Ureter (tissue), 1 donor: ENCODE results near the gene PLCB4. TPM values are rescaled to one million over a fixed set of nuclear protein-coding genes. Genes with fewer than 3 reads are reported as not detected.

Experiments
- DNase-seq: peaks from one replicate; pipeline ENCODE4 v3.0.0-alpha.2; 2020; ENCODE audit warnings: low spot score
- total RNA-seq: library from RNA; stranded (reverse); gene quantifications from one replicate; pipeline ENCODE4 v1.2.4, GENCODE V29; 2023
- donor health status: DM: yes; HTN: yes; CAD: no.

PLCB4 gene
- total RNA-seq, 1 donor from 2014 or later, result 22.9 TPM

DNA sequence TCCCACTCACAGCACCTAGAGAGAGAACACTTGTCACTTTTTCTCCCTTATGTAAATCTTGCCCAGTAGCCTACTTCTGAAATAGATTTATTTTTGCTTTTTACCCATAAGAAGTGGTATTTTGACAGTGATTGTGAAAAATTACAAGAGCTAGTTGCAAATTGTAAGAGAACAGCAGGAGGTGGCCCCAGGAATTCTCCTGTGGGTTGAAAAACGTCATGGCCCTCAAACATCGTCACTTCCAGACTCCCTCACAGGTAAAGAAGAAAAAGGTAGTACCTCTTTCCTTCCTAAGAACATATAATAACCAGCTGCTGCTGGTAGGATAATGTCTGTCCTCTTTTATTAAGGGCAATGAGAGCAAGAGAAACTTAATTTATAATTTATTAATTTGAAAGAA is 376.0 kb downstream of the PLCB4 start:
- DNase-seq, result no peak

DNA sequence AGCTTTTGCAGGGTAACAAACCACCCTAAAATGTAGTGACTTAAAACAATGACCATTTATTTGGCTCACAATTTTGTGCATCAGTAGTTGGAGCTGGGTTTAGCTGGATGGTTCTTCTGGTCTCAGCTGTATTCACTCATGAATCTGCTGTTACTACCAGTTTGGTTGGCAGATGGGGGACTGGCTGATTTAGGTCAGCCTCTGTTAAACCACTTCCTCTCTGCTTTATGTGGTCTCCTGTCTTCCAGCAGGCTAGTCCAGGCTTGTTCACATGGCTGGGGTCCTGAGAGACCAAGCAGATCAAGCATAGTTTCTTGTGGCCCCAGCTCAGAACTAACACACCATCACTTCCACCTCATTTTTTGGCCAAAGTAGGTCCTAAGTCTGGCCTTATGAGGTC is 378.3 kb downstream of the PLCB4 start:
- DNase-seq, result no peak

DNA sequence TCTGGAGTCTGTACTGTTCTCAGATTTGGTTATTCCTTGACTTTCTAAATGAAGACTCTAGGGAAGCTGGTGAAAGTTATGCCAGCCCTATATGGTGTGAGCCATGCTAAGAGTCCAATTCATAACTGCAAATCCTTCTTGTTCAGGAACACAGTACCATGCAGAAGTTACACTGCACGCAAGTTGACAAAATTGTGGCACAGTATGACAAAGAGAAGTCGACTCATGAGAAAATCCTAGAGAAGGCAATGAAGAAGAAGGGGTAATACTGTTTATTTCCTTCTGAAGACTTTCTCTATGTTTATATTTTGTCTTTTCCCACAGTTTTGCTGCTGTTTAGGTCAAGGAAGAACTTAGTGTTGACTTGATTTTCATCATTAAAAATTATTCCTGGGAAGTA is 384.3 kb downstream of the PLCB4 start:
- DNase-seq, result no peak

DNA sequence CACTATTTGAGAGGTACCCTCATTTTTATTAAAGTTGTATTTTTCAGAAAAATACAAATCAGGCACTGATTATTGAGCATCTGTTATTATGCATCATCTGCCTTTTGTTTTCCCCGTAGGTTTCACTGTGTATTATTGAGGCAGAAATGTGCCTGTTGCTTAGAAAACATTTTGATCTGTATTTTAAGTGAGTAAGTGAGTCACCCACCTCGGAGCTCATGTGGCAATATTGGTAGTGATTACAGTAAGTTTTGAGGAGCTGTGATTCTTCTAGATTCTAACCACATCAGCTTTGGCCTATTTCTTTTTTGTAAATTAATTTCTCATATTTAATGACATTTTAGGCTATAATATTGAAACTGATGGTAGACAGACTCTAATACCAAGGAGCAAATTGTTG is 385.9 kb downstream of the PLCB4 start:
- DNase-seq, result no peak

DNA sequence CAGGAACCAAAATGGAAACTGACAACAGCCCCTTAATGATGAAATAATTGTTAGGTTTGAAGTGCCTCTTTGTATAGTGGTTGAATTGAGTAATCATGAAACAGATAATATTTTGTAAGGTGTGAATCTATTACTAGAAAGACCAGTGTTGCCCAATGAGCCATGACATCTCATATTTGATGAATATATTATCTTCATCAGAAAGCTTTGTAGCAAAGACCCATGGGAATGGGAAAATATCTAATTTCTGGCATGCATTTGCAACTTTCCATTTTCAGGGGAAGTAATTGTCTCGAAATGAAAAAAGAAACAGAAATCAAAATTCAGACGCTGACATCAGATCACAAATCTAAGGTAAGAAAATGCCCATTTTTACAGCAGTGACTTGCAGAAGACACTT is 388.2 kb downstream of the PLCB4 start:
- no peak for DNase-seq

DNA sequence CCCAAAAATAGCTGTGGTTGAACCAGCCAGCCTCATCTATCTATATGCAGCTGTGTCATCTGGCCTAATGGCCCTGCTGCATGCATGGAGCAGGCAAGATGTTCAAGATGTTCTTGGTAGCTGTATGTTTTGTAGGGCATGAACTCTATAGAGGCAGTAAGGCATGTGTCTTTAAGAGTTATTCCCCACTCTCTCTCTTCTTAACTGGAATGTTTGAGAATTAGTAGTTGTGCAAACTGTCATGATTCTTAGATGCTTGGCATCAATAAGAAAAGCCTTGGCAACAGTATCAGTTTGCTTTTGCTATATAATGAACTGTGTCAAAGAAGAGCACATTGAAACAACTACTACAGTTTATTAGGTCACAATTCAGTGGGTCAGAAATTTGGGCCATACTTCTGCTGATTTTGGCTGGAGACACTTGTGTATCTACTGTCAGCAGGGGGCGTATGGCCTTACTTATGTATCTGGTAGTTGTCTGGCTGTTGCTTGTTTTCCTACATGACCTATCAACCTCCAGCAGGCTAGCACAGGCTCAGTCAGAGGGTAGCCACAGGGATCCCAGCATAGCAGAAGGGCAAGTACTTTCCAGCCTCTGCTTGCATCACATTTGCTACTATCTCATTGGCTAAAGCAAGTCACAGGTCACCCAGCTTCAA is 389.4 kb downstream of the PLCB4 start:
- no peak for DNase-seq

DNA sequence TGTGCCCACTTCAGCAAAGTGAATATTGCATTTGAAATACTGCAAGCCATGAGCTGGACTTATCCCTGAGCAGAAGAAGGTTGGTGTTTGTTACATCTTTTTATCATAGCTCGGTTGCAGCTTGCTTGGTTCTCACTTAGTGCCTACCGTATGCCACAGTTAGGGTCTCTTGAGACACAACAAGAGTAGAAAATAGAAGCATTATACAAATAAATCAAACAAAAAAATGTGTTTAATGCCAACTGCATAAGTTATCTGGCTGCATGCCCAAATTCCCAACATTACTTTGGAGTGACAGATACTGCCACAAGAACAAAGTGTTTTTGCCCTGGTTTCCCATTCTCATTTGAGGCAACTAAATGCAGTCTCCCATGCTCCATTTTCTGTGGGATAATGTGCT is 391.6 kb downstream of the PLCB4 start:
- no peak for DNase-seq

DNA sequence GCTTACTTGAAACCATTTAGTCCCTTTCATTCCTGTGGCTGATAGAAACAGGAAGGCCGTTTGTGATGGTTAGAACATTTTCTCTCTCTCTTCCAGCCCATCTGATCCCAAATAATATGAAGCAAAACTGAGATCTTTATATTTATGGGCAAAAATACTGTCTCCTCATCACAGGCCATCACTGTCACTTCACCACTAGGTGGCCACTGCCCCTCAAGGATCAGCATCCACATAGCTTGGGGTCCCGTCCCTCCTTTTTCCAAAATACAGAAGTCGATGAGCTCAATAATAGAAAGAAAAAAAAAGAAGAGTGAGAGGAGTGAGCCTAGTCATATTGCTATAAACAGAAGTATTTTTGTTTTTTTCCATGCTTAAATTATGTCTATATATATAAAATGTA is 399.1 kb downstream of the PLCB4 start:
- no peak for DNase-seq

DNA sequence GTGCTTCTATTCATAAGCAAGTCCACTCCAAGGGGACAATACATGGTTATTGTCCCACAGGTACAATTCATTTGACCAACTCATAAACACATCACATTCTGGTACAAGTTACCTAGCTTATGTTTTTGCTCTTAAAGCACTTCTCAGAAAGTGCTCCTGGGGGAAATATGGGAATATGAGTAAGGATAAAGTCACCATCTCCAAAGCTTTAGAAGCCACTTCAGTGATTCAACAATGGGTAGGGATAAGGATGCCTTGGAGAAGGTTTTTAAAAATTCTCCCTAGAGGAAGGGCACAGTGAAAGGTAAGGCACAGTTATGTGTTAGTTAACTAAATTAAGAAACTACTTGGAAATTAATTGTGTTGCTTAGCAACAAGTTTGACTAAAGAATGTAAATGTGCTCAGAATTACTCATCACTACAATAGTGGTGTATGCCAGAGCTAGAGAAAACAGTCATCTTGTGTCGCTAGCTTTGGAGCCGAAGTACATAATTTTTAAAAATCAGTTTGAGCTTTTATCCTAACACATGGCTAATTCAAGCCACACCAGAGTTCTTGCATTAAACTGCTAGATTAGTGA is 406.0 kb downstream of the PLCB4 start:
- no peak for DNase-seq

DNA sequence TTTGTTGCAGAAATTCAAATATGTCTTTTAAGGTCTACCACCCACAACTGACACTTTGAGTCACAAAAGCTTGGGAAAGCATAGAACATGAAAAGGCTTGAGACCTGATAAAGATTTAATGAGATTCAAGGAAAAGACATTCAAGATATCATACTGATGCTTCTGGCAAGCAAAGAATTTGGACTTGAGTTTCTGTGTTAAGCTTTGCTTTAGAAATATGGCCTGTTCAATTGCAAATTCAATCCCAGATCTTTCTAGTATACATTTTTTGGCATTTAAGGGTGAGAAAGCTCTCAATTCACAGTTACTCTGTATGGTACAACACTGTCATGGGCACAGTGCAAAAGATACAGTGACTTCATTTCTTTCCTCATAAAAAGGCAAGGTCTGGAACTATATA is 406.6 kb downstream of the PLCB4 start:
- no peak for DNase-seq

DNA sequence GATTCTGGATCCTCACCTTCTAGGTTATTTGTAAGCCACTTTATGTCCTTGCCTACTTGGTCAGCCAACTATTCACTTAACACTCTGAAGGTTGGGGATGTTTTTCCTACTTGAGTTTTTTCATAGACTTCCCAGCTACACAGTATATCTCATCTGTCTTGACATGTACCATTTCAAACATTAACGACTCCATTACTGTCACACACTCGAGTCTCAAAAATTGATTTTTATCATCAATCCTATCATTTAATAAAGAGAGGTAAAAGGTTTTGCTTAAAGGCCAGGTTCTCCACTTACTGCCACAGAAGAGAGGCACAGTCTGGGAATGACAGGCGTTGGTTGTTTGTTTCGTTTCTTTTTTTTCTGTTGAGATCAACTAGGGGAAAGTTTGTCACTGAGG is 407.3 kb downstream of the PLCB4 start:
- DNase-seq, result no peak

DNA sequence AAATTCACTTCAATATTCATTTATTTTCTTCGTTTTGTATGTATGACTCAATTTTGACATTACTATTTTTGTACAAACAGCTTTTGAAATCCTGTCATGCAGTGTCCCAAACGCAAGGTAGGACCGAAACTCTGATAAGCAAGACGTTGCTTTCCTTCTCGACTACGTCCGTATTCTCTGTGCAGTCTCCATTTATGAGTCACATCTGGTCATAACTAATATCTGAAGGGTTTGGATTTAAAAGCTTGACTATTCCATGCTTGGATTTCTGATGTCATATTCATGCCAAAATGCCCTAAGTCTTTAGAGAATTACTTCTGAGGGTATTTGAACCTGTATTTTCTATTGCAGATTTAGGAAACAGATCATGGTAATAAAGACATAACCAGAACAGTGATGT is 407.8 kb downstream of the PLCB4 start:
- DNase-seq, result no peak

DNA sequence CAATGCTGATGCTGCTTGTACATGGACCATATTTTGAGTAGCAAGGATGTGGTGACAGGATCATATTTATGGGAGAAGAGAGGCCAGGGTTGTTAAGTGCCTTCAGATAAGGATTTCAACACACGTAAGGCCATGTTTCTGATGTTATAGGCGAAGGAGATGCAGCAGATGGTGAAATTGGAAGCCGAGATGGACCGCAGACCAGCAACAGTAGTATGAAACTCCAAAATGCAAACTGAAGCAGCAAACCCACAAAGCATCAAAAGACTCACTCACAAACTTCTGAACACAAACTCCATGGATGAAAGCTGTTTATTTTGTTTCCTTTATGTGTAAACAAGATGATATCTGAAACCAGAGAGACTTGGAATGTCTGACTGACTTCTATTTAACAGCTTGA is 409.9 kb downstream of the PLCB4 start:
- no peak for DNase-seq

DNA sequence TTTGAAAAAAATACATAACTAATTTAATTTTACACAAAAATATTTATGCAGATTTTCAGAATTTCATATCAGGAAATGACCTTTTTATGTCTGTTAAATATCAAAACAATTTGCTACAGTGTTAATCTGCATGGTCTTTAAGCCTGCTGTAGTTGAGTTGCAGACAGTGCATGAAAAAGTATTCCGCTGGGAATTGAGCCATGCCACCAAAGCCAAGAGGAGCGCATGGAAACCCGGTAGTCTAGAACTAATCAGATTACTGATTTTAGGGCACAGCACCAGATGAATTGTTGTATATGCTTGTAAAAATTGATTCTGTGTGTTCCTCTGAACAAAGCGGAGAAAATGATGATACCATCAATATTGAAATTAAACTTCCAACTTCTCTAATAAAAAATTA is 411.2 kb downstream of the PLCB4 start:
- DNase-seq, result no peak

DNA sequence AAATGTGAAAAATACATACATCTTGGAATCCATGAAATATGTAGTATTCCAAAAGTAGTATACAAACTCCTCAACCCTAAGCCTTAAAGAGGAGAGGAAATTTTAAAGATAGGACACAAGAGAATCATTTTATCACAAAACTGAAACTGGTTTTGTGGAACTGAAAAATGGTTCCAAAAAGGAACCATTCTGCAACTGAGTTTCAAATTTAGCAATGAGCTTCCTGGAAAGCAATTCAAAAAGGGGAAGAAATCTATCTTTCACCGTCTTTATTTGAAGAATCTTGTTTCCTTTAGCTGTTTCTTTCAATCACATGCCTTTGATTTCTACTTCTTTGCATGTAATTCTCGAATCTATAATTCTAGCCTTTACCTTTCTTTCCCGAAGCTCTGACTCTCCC is 413.3 kb downstream of the PLCB4 start:
- no peak for DNase-seq

DNA sequence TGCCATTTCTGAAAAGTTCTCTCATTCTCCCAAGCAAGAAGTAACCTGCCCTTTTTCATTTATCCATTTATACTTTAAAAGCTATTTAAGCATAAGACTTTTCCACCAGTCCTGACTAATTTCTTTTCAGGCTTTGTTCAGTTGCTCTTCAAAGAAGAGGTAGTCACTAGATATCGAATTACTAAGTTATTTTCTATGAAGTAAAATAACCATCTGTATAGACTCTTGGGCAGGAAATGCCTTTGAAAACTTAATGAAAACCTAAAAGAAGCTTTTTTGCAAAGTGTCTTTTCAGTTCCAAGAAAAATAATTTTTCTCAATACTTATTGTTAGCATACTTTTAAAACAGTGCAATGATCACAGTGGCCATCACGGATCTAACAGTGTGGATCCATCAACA is 414.2 kb downstream of the PLCB4 start:
- DNase-seq, result no peak

DNA sequence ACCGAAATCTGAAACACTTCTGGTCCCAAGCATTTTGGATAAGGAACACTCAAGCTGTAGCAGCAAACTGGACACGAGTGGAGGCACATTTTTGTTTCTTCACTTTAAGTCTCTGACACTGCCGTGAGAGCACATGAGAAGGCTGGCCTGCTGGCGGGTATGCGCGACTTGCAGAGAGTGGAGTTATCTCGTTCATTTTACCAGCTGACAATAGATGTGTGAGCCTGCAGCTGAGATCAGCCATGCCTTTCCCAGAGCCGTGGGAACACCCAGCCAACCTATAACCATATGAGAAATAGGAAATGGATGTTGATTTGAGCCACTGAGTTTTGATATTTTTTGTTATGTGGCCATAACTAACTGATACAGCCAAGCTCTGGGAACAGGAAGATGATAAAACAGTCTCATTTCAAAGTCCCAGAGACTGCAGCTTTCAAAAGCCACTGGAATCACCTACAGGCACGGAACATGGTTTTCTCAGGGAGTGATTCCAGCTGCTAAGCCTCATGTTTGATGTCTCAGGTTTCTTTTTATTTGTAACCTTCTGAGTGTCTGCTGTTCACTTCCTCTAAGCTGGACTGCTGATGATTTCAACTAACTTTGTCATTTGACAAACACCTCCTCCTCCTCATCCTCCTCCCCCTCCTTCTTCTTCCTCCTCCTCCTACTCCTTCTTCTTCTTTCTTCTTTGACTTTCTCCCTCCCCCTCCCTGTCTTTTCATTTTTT is 416.9 kb downstream of the PLCB4 start:
- DNase-seq, result no peak

DNA sequence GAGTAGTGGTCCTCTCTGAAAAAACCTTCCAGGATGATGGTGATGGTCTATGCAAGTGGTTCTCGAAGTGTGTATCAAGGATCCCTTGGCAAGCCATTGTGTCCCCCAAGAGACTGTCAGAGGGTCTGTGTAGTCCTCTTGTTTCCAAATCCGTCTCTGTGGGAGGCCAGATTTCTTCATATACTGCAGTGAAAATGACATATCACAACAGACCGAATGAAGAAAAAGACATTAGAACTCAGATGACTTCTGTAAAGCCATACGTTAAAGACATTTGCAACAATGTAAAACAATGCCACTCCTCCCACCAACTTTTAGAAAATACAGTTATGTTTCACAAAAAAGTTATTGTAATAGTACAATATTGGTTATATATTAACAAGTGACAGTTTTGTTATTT is 418.3 kb downstream of the PLCB4 start:
- DNase-seq, result no peak

DNA sequence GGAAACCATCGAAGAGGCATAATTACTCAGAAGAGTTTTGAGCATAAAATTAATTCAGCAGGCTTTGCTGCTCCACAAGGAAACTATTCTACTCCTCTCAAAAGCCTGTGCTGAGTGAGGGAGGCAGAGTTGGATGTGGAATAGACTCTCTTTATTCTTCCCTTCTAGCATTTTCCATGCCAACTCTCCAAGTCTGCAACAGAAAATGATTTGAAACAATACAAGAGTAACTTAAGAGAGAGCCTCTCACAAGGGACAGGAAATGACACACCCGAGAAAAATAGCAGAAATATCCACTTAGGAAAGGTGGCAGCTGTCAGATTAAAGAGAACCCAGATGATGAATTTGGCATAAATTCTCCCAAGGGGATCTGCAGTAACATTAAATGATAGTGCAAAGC is 419.2 kb downstream of the PLCB4 start:
- DNase-seq, result no peak

DNA sequence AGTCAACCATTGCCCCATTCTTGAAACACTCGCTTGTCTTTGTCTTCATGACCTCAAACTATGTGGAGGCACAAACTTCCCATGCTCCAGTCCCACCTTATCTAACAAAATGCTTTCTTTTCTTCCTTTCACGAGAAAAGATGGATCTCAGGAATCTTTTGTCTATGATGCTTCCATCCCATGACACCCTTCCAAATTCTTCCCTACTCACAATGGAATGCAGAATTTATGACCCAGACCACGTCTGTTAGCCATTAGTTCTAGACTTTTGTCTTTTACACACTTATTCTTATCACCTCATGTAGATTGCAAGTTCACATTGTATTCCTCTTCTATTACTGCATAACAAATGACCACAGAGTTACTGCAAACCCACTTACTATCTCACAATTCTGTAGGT is 421.3 kb downstream of the PLCB4 start:
- no peak for DNase-seq

DNA sequence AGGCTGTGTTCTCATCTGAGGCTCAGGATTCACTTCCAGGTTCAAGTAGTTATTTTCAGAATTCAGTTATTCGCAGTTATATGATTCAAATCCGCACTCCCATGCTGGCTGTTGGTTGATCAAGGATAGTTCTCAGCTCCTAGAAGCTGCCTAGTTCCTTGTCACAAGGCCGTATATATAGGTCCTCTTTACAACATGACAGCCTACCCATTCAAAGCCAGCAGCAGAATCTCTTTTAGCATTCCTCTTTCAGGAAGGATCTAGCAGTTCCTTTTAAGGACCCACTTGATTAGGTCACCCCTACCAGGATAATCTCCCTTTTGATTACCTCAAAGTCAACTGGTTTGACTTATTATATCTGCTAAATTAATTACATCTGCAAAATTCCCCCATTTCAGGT is 421.7 kb downstream of the PLCB4 start:
- no peak for DNase-seq

DNA sequence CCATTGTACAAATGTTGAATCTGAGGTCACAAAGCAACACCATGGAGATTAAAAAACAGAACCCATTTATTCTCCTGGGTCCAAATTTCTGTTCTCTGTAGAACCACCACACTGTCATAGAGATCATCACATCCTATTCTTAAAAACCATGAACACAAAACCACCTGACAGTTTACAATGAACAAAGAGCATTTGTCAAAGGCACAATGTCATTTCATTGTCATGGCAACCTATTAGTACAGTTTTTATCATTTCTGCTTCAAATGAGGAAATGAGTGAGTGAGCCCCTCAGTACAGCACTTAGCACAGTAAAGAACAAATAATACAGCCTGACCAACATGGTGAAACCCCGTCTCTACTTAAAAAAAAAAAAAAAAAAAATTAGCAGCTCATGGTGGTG is 422.4 kb downstream of the PLCB4 start:
- no peak for DNase-seq

DNA sequence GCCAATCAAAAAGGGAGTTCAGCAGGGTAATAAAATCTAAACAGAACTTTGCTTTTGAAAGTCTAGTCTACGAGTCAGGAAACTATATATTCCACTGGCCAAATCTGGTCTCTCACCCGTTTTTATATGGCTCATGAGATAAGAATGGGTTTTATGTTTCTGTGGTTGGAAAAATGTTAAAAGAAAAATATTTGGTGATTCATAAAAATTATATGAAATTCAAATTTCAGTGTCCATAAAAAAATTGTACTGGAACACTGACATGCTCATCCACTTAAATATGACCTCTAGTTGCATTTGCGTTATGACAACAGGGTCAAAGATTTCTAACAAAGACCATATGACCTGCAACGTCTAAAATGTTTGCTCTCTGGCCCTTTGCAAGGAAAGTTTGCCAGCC is 423.2 kb downstream of the PLCB4 start:
- no peak for DNase-seq

DNA sequence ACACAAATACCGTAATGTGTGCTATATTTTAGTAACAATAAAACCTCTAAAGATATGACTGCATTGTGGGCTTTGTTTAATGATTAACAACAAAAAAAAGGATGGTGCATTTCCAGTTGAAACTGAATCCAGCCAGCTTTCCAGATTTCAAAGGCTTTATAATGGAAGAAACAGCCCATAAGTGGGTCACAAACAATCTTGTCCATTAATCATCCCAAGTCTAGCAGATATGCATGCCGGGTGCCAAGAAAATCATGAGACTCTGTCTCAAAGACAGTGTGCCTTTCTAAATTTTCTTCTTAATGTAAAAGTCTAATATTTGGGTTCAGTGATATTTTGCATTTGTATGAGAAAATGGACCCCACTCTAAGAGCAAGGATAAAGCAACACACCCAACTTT is 424.9 kb downstream of the PLCB4 start:
- DNase-seq, result no peak
